AG08396 (cell line): ENCODE results near the gene CNPY1.
A peak's percentile ranks its signal among the peaks of the same experiment; 100 is the strongest.

Experiments used
- DNase-seq: peaks from one replicate; pipeline ENCODE4 v3.0.0; 2012; ENCODE audit warnings: low spot score, mixed read lengths

Gene CNPY1

DNA sequence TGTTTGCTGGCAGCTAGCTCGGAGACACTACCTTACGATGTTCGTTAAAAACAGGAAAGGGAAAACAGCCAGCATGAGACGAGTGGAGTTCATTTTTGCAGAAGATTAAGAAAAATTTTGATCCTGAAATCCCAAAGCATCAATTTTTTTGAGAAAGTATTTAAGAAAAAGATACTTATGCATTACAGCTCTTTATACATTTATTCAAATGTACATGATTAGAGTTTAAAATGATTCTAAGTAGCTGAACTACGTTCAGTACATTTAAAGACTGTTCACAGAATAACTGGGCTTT is 34.7 kb downstream of the CNPY1 start:
- DNase-seq = no peak

DNA sequence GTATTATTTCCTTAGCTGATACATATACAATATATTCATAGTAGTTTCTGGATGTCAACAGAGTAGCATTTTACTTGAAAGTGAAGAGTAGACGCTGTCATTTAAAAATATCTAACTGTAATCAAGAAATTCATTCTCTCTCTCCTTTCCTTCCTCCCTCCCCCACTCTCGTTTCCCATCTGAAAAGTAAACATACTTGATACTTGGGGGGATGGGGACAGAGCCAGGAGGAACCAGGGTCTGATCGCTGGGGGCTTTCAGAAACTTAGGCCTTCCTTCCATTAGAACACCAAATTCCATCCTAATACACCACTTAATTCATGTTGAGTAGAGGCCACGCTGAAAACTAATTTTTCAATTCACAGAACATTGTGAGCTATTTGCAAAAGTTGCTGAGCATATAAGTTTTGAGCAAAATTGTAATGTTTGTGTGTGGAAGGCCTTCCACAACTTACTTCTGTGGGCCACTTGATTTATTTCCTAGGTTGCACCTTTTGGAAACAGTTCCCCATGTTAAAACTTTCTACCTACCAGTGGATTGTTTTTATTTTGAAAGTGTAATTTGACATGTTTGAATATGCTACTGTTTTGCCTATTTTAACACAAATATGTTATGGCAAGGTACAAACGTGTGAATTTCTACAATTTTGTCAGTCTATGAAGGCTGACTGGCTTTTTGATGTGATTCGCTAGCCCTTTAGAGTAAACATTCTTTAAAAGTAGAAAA is 35.2 kb downstream of the CNPY1 start:
- DNase-seq = no peak

DNA sequence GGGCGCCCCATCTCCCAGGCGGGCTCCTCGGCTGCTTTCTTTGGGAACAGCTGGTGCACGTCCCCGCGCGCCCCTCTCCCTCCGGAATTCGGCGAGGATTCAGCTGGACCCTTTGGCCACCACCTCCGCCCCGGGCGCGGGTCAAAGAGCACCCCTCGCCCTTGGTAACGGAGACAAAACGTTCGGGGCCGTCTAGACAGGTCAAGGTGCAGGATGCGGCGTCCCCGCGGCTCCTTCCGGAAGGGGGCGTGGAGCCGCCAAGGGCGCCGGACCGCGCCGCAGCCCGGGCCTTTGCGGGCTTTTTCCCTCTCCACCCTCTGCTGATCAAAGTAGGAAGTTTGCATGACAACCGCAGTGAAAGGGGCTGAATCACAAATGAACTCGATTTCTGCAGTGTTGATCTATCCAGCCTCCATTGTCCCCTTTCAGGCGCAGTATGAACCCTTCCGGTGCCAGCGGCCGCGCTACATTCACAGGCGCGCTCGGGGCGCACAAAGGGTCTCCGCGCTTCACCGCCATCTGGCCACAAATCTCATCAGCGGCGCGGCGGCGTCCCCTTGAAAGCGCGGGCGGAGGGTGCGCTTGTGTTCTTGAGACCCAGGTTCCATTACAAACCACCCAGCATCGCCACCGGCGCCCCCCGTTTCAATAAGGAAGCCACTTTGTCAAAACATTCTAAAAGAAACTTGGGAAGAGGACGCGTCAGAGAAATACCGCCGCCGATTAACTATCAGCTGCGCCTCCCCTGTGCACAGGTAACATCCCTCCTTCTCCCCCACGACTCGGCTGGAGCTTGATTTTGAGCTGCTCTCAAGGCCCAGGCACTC is 36.4 kb downstream of the CNPY1 start:
- DNase-seq = no peak

DNA sequence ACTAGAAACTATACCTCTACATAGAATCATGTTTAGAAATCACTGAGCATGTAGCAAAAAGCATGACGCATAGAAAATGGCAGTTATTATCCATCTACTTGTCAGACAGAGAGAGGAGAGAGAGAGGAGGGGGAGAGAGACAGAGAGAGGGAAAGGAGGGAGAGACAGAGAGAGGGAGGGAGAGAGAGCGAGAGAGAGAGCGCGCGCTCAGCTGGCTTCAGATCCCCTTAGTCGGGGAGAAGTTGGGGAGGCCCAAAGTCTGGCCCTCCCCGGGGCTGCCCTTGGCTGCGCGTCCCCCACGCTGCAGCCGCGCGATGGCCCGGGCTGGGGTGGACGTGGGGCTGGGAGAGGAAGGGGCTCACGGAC is 37.0 kb downstream of the CNPY1 start:
- no peak for DNase-seq

DNA sequence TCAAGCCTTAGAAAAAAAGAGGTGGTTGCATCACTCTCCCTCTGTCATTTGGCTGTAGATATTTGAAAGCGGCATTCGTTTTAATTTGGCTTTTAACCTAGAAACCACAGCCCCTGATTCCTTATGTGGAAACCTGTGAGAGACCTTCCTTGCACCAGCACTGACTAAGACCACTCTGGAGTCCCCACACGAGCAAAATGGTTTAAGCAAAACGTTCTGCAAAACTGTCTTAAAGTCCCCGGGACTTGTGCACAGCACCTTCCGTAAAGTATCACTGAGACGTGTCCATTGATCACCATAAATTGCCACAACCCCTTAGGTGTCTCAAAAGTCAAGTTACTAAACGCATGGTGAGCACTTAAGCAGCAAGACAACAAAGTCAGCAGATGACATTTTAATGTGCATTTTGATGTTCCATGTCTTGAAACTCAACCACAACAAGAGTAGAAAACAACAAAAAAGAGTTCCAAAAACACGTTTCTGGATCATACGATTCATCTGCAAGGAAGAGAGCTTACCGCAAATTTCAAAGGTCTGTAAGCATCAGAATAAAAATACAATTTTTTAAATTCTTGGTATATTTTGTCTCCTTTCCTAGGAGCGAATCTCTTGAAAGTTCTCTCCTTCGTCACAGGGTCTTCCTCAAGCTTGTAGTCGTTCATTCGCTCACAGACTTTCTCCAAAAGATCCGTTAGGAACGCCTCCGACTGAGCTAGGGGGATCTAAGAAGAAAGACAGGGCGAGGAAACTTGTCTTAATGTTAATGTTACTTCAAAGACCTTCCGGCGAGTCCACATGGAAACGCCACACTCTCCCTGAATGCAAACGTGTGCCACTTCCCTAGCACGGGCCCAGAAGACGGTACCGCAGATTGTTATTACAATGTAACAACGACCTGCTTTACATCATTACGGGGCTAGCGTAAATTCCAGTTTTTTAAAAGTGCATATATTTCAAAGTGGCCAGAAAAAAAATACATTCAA is 37.7 kb downstream of the CNPY1 start:
- no peak for DNase-seq

DNA sequence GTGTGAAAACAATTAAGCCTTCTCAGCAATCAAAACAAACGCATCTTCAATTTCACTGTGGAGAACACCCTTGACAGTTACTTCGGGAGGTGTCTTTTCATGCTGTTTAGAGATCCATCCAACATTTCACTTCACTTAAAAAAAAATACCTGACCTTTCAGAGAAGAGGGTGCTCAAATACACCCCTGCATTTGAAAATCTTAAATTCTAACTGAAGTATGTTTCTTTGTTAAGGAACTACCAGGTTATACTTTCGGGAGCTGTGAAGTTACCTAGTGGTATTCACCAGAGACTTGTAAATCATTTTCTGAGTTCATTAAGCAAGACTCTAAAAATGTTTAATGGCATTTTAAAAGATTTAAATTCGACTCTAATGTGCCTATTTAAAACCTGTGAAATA is 38.8 kb downstream of the CNPY1 start:
- DNase-seq = no peak

DNA sequence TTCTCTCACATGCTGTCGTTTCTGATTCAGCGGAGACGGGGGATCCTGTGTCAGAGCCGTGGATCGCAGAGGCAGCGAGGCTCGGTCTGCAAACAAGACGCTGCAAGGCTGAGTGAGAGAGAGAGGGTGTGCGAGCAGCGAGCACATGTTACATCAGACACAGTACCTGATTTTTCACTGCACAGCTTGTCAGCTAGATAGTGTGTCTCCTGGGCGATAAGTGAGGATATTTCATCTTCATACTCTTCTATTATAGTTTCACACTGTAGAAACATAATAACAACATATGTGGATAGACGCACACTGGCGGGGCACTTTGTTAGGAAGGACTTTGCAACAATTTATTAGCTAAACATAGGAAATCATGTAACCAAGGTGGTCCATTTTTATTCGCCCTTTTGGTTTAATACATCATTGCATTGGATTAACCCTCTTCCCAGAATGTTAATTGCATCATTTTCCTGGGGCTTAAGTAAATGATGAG is 39.5 kb downstream of the CNPY1 start:
- DNase-seq = no peak

DNA sequence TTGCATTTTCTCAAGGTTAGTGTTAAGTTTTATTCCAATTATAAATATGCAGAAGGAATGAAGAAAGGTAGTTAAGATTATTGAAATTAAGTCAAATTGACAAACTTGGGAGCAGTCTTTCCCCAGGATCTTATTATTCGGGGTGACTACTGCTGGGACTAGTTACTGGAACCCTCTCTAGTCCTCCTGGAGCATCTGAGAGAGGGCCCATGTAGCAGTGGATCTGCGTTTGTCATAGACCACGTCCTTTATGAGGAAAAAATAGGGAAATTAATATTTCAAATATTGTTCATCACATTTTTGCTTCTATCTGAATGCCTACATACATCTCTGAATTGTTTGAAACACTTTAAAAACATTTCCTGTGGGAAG is 41.0 kb downstream of the CNPY1 start:
- DNase-seq = no peak

DNA sequence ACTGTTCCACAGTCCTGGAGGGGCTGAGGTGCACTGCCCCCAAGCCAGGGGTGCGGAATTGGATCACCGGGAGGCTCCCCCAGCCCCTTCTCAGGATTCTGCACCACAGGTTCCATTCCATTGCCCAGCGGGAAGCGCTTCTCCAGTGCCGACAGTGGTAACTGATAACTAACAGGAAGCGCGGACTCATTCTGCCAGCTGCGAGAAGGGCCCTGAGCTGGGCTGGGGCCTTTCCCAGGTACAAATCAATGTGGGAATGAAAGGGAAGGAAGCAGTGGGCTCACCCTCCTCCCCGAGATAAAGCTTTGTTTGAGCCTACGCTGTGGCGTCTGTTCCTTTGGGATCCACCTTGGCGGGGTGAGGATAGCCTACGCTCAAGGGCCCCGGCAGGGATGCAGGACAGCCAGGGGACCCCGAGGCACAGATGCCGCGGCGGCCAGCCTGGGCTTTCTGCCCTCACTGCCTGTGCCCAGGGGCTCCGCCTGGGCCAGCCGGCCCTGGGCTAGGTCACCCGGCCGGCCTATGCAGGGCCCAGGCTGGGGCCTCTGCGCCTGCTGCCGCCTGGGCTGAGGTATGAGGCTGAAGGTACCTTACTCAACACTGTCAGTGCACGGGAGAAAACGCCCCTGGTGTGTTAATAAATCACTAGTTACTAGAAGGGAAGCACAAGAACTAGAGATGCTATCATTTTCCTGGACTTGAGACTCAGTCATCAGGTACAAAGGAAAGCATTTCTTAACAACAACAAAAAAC is 49.0 kb downstream of the CNPY1 start:
- DNase-seq = no peak

DNA sequence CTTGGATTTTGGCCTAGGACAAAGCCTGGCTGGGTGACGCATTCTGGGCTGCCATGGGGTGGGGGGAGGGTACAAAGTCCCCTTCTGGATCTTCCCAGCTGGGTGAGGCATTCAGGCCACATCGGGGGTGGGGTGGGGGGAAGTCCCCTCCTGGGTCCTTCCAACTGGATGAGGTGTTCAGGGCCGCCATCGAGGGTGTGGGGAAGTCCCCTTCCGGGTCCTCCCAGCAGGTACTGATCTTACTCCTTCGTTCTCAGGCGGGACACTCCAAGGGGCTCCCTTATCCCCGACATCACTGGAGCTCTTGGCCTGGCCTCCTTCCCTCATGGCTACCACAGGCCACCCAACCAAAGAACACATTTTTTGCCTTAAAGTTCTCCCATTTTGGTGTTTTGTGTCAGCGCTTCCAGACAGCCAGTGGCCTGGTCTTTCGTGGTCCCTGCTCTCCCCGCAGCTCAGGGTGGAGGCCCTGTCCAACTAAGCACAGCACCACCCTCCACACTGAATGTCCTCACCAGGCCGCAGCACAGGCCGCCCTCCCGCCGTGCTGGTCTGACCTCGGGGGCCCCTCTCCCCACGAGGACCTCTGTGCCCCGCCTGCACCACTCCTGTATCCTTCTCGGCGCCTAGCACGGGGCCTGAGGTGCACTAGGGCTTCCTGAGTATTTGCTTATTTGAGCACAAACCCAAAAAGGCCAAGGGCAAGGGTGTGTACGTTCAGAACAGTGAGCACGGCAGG is 49.9 kb downstream of the CNPY1 start:
- no peak for DNase-seq

DNA sequence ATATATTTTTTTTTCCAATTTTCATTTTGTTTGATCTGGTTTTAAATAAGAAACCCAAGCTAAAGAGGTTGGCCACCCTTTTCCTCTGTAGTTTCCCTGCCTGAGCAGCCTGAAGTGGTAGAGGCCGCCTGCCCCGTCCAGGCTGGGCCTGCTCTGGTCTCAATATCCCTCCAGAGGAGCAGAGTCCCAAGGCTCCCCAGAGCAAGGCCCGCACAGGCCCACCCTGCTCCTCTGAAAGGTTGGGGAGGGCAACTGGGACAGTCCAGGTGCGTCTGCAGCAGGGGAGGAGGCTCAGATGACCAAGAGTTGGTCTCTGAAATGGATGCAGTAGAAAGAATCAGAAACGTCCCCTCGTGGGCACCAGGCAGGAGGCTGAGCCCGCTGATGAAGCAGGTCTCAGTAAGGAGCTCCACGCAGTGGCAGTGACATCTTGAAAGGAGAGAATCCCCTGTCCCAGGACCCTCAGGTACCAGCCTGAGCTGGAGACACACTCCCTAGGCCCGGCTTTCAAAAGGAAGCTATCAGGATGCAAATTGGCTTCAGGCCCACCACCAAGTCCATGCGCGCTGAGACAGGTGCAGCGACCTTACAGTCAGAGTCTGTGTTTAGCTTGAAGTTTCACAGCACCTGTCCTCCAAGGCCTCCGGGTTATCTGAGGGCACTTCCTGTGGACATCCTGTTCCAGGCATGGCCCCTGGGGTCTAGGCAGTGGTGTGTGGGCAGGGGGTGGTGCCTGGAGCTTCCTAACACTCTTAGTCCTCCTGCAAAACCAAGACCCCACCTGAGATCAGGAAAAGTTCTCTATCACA is 50.7 kb downstream of the CNPY1 start:
- DNase-seq = no peak

DNA sequence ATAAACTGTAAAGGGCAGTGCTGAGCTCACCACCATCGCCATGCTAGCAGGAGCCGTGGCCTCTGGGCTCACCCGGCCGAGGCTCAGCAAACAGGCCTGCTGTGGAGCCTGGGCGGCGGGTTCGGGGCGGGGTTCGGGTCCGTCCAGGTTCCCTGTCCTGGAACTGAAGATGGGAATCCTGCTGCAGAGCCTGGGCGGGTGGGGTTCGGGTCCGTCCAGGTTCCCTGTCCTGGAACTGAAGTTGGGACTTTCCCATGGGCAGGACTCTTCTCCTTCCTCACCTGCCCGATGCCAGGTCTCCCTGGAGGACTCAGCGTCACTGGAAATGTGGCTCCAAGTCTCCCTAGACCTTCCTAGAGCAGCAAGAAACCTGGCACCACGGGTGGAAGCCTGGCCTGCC is 51.8 kb downstream of the CNPY1 start:
- no peak for DNase-seq

DNA sequence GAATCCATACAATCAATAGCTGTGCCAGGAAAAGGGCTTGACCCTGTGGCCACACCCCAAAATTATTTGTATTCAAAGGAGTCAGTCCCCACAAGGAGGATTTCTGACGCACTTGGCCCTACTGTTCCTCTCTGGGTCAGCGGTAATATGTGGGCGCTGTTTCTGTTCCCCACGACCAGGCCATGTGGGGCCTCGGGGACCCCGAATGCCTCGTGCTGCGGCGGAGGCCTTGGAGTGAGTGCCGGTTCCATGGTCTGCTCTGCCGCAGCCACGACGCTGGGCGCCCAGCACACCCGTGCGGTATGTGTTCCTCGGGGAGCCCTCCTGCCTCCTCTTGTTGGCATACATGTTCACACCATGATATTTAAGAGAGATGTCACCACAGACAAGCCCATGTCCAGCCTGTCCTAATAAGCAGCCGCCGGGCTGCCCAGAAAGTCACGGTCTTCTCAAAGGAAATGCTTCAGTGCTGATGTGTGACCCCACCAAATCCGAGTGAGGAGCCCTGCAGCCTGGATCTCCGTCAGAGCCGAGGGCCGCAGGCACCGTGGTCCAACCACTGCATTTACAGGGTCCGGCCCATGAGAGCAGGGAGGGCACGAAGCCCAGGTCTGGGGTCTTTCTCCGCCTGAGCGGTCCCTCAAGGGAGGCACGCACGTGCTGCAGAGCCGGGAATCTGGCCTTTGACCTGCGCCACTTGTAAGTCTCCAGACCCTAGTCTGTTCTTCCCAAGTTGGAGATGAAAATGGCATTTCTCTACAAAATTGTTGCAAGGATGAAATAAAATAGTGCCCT is 52.4 kb downstream of the CNPY1 start:
- no peak for DNase-seq

DNA sequence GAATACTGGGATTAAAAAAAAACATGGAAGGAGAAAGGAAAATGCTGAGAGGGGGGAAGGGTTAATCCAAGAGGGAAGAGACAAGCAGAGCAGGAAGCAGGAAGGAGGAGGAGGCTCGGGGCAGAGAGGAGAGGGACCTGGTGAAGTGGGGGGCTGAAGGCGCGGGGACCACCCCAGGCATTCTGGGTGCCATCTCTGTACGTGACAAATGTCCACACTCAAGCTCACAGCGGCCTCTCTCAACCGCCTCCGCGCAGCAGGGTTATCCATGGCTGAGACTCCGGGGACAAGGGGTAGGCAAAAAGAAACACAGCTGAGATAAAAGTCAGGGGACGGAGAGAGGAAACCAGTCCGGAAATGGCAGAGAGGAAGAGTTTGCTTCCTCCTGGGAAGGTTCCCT is 54.5 kb downstream of the CNPY1 start:
- no peak for DNase-seq

DNA sequence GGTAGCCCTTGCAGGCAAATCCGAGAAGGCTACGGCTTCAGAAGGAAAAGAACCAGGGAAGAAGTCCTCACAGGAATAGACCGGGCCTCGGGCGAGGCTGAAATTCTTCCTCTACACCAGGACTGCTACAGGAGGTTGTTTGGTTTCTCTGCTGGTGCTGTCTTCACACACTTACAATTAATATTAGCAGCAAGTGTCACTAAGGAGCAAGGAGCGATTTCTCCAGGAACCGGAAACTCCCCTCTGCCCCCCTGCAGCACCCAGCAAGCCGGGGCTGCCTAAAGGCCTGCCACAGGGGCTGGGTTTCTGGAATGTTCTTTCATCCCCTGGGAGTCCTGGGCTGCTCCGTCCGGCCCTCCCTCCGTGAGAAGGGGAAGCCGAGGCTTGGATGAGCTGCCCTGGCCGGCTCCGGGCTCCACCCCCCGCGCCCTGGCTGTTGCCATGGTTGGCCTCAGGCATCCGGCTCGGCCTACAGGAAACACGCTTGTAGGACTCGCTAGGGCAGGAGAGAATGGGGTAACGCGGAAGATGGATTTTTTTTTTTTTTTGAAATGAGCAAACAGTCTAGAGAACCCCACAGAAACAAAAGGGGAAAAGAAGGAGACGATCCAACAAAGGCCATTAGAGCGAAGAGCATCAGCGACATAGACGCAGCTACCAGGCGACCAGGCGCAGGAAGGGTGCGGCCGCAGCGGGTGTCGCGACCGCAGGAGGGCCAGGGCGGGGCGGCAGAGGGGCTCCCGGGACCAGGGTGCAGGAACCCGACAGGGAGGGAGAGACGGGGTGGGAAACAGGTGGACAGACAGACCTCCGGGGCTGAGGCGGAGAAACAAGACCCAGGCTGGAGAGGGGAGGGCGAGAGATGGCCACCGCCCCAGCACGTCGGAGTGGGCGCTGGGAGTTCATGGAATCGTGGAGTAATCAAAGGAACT is 55.4 kb downstream of the CNPY1 start:
- DNase-seq = peak; percentile 64

DNA sequence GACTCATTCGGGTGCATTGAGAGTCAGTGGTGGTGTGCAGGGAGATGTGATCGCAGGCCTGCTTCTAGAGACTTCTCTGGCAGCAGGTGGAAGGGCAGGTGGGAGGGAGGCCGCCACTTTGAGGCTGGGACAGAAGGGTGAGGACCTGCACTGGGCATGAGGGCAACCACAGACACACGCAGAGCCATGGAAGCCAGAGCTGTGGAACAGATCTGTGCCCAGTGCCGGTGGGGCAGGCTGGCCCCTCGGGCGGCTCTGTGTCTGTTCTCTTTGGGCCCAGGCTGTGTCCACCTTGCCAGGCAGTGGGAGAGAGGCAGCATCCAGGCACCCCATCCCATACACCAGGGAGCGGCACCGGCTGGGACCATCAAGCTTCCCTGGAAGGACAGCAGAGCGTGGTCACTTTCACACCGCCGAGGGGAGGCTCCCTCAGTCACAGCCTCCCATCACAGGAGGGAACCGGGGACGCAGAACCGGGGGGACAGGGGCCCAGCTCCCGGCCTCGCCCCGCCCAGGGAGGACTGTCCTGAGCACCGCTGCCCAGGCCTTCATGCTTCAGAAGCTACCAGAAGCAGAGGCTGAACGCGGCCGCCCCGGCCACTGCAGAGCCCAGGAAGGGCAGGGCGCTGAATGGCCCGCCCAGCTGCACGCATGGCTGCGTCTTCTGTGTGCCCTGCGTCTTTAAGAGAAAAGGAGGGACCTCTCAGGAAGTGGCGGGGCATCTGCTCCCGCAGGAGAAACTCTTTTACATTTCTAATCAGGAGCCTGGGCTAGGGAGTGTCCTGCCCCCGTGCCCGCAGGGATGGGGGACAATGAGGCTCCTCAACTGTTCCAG is 56.3 kb downstream of the CNPY1 start:
- DNase-seq = peak; percentile 58

DNA sequence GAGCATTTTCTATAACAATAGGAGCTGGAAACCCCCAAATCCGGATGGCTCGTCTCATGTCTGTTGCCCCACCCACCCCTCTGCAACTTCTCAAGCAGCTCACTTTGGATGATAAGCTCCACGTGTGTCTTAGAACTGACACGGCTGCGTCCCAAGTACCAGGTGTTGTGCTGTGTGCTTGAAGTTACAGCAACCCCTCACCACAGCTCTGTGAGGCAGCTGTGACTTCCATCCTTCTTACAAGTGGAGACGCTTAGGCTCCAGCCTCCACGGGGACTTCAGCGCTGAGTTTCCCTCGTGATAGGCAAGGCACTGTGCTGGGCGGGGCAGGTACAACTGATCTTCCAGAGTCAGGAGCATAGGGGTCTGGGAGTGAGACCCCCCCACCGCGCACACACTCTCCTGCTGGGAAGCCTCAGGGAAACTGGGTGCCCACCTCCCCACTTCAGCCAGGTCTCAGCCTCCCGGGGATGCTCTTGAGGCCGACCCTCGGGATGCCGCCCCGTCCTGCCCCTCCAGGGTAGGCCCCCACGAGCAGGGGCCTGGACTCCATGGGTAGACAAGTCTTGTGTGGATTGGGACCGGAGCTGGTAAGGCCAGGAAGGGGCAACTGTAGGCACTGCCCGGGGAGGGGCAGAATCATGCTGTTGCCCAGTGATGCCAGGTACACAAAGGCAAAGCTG is 57.1 kb downstream of the CNPY1 start:
- no peak for DNase-seq
